ENCODE data around the gene COMMD8. TPM values are rescaled to one million over a fixed set of nuclear protein-coding genes. Genes with fewer than 3 reads are reported as not detected.

The COMMD8 gene
- polyA plus RNA-seq, 2 of the 4 experiments (the other 2 are of a cell fraction) = 19.1 to 24.0 TPM

GRCh38 chr4:47471064-47471463 lies 7.6 kb upstream of the COMMD8 start:
- WGBS (ENCODE audit: missing lambda C conversion rate) = 60% methylated on average over 4 of the region's 4 CpGs
- CTCF ChIA-PET = no interaction called here
- no peak for DNase-seq (ENCODE audit: low read depth in 1 of 2, low spot score in 1 of 2)
- POLR2A ChIA-PET = no interaction called here
- no peak overlapping the region for H3K27ac ChIP-seq
- ATAC-seq = no peak
- no peak overlapping the region for H3K4me2 ChIP-seq
- H3K4me1 ChIP-seq = no peaks in the 10 kb centered on the region
- H3K4me3 ChIP-seq = no peak overlapping the region
- TF ChIP-seq USF2 (IDR thresholded peaks at IDR 0.05) (no peak), HES2 (IDR thresholded peaks at IDR 0.05) (no peak), MAFK (IDR thresholded peaks at IDR 0.05; ENCODE audit: partially characterized antibody) (no peak), POLR2A (IDR thresholded peaks at IDR 0.05; ENCODE audit: low read length) (no peak), MYC (IDR thresholded peaks at IDR 0.05; ENCODE audit: borderline replicate concordance, low read length) (no peak), NPAS2 (CRISPR knock-in tag; IDR thresholded peaks at IDR 0.05; ENCODE audit: borderline replicate concordance) (no peak), RCOR1 (IDR thresholded peaks at IDR 0.05; ENCODE audit: low read depth, low read length) (no peak), HEYL (CRISPR knock-in tag; IDR thresholded peaks at IDR 0.05) (no peak), BCL3 (IDR thresholded peaks at IDR 0.05) (no peak), CBX2 (IDR thresholded peaks at IDR 0.05; ENCODE audit: borderline replicate concordance, low read depth) (no peak), KDM1A (IDR thresholded peaks at IDR 0.05; ENCODE audit: low read depth) (no peak), GATA3 (IDR thresholded peaks at IDR 0.05; ENCODE audit: borderline replicate concordance) (no peak), JUN (IDR thresholded peaks at IDR 0.05) (no peak), KDM5A (IDR thresholded peaks at IDR 0.05) (no peak), CEBPB (IDR thresholded peaks at IDR 0.05) (no peak), EHF (CRISPR knock-in tag; IDR thresholded peaks at IDR 0.05) (no peak), FOSB (CRISPR knock-in tag; IDR thresholded peaks at IDR 0.05) (no peak)
- no peaks in the 10 kb centered on the region for H3K9me3 ChIP-seq
- FAIRE-seq = no peak

- ChIA-PET POLR2A (no interaction called here), CTCF (no interaction called here)
- DNase-seq (ENCODE audit: low read depth in 1 of 2, low spot score in 1 of 2) (no peak), FAIRE-seq (no peak), ATAC-seq (no peak)
- Histone ChIP-seq H3K4me1 (no peaks in the 10 kb centered on the region), H3K4me2 (no peak overlapping the region), H3K27ac (no peak overlapping the region), H3K4me3 (no peak overlapping the region), H3K9me3 (no peaks in the 10 kb centered on the region)
- 42% methylated on average over 3 of the region's 3 CpGs for WGBS (ENCODE audit: missing lambda C conversion rate)
- TF ChIP-seq ZC3H11A (IDR thresholded peaks at IDR 0.05) (no peak), ESRRA (IDR thresholded peaks at IDR 0.05; ENCODE audit: borderline replicate concordance, low read length) (no peak)
Measured at GRCh38 chr4:47469951-47470350, 6.4 kb upstream of the COMMD8 start.

GRCh38 chr4:47468706-47469365 lies 5.3 kb upstream of the COMMD8 start:
- ChIA-PET POLR2A (no interaction called here), CTCF (no interaction called here)
- H3K4me3 ChIP-seq = no peak overlapping the region
- DNase-seq (ENCODE audit: low read depth in 1 of 2, low spot score in 1 of 2) (no peak), FAIRE-seq (no peak), ATAC-seq (no peak)
- H3K4me2 ChIP-seq = no peak overlapping the region
- TF ChIP-seq ATOH8 (CRISPR knock-in tag; IDR thresholded peaks at IDR 0.05; ENCODE audit: low read depth) (no peak), MYC (IDR thresholded peaks at IDR 0.05; ENCODE audit: borderline replicate concordance, low read length) (no peak), KDM1A (IDR thresholded peaks at IDR 0.05; ENCODE audit: low read depth) (no peak), HOXA7 (CRISPR knock-in tag; IDR thresholded peaks at IDR 0.05) (no peak), EHMT2 (IDR thresholded peaks at IDR 0.05; ENCODE audit: low read depth) (no peak), ZSCAN20 (CRISPR knock-in tag; IDR thresholded peaks at IDR 0.05) (no peak), BHLHE40 (IDR thresholded peaks at IDR 0.05; ENCODE audit: low read depth, low read length) (no peak), SREBF2 (IDR thresholded peaks at IDR 0.05) (no peak), HDAC2 (IDR thresholded peaks at IDR 0.05) (no peak), NFE2L2 (conservative IDR thresholded peaks at IDR 0.05; ENCODE audit: low read length) (no peak), GATA3 (IDR thresholded peaks at IDR 0.05; ENCODE audit: borderline replicate concordance) (no peak), JUN (IDR thresholded peaks at IDR 0.05) (no peak), HOXB13 (CRISPR knock-in tag; IDR thresholded peaks at IDR 0.05; ENCODE audit: low read depth) (no peak), CHD2 (IDR thresholded peaks at IDR 0.05; ENCODE audit: low read length, partially characterized antibody) (no peak), HOXB5 (CRISPR knock-in tag; IDR thresholded peaks at IDR 0.05) (no peak), RAD21 (conservative IDR thresholded peaks at IDR 0.05 in 1 of 2, IDR thresholded peaks at IDR 0.05 in 1 of 2) (no peak), MAFK (IDR thresholded peaks at IDR 0.05; ENCODE audit: partially characterized antibody) (no peak), CEBPB (IDR thresholded peaks at IDR 0.05) (no peak), CBX2 (IDR thresholded peaks at IDR 0.05; ENCODE audit: borderline replicate concordance, low read depth) (no peak), RCOR1 (IDR thresholded peaks at IDR 0.05; ENCODE audit: low read depth, low read length) (no peak)
- H3K4me1 ChIP-seq = no peaks in the 10 kb centered on the region
- WGBS (ENCODE audit: missing lambda C conversion rate) = 54% methylated on average over 6 of the region's 6 CpGs
- H3K9me3 ChIP-seq = no peaks in the 10 kb centered on the region
- H3K27ac ChIP-seq = no peak overlapping the region

All from A549 (cell line).